ENCODE measurements around the gene ZNF492.
"Not testable (repeated sequence)": the region's sequence is repeated elsewhere in the genome, so short reads cannot be mapped to it uniquely, and the experiment has no call there.

ZNF492 gene

GRCh38 chr19:22617614-22618320 lies 16.4 kb upstream of the ZNF492 start:
- DNase-seq: no peak

GRCh38 chr19:22619371-22619770 lies 14.8 kb upstream of the ZNF492 start:
- no peak for DNase-seq

DNA sequence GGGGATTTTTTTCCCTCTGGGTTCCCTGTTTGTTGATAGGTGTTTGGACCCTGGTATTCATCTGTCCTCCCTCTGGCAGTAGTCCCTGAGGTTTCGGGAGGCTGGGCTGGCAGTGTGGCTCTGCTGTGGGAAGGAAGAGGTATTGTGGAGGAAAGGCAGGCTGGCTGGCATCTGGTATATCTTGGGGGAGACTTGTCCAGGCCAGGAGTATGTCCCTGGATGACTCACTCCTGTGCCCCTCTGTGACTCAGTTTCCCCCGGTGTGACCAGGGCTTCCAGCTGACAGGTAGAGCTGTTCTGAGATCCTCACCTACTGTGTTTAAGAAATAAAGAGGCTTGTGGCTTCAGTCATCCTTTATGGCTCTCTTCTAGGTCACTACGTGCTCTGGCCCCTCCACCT lies 14.2 kb upstream of the ZNF492 start:
- no peak for DNase-seq

DNA sequence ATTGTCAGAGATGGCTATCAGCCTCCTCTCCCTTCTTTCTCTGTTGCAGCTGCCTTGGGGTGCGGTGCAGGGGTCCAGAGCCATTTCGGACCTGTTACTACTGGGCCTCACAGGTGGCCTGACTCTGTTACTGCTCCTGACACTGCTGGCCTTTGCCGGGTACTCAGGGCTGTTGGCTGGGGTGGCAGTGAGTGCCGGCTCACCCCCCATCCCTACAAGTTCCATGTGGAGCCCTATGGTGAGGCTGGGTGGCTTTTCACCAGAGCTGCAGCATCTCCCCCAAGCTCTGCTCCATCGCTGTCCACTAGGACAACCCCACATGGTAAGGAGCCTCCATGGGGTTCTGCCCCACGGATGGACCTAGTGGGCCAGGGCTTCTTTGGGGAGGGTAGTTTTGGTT lies 13.7 kb upstream of the ZNF492 start:
- no peak for DNase-seq

GRCh38 chr19:22620912-22621311 lies 13.2 kb upstream of the ZNF492 start:
- DNase-seq: no peak

DNA sequence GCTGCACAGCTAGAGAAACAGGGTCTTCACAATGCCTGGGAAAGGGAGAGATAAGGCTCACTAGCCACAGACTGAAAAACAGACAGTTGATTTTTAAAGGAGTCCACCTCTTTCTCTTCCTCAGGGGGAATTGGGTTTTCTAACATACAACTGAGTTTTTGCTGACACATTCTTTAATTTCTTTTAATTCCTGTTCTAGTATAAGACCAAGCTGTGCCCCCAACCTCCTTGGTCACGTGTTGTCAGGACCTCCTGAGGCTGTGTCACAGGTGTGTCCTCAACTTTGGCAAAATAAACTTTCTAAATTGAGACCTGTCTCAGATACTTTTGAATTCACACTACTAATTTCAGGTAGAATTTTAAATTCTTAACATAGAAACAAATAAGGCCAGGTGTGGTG lies 12.1 kb upstream of the ZNF492 start:
- no peak for DNase-seq

DNA sequence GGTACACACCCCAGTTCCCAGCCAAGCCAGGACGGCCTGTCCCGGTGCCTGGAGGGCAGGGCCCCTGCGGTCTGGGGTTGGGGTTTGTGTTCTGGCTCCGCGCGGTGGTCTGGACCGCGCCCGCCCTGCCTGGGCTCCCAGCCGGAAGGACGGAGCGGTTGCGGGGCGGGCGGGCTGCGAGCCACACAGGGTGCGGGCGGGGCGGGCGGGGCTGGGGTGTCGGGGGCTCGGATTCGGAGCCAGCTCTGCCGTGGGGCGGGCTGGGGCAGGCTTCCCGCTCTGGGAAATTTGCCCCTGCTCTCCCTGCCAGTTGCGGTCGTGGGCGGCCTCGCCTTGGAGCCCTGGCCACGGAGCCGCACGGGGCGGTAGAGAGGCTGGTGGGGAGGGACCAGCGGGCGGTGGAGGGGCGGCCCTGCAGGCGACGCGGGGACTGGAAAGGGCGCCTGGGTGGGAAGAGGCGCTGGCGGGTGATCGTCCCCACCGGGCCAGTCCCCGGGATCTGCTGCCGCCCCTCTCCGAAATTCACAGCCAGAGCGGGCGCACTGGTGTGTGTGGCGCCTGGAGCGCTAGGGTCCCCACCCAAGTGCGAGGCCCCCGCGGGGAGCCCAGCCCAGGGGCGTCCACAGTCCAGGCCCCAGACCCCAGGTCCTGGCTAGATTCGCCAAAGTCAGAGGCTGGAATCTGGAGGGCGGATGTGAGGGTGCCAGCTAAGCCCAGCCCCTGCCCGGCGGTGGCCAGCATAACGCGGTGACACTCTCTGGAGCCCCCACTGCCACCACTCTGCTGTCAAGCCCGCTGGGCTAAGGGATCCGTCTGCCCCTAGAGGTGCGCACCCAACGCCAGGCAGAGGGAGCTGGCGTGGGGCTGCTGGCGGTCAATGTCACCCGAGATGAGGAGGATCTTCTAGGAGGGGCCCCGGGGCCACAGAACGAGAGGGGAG lies 11.0 kb upstream of the ZNF492 start:
- no peak for DNase-seq

DNA sequence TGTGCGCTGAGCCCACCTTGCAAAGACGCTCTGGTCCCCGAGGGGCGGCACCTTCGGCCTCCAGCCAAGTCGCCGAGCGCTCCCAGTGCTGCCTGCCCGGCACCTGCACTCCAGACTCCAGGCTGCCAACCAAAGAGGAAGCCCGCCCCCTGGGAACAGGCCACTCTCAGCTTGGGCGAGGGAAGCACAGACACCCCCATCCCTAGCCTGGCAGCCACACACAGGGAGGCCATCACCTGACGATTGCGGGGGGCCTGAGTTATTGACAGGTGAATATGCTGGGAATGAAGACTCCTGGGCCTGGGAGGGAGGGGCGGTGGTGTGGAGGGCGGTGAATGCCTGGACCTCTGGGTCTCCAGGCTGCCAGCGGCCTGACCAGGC lies 10.3 kb upstream of the ZNF492 start:
- DNase-seq: no peak

GRCh38 chr19:22625266-22626035 lies 8.7 kb upstream of the ZNF492 start:
- DNase-seq: no peak

GRCh38 chr19:22627526-22627925 lies 6.6 kb upstream of the ZNF492 start:
- DNase-seq: no peak

- DNase-seq: no peak
Observed at GRCh38 chr19:22628401-22628800, 5.7 kb upstream of the ZNF492 start.

DNA sequence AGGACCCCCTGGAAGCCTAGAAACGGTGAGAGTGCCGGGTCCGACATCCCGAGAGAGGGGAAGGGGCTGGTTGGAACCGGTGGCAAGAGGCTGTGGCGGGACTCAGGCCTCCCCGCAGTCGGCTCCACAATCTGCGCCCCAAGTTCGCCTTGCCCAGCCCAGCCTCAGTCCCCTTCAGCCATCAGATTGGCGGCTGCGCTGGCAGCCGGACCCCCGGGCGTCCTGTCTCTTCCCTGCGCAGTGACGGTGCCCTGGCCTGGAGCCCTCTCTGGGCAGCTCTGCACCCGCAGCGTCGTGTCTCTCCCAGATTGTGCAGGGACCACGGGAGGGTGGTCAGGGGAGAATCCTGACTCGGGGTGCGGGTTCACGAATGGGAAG lies 315 bp downstream of the ZNF492 start:
- DNase-seq: no peak

DNA sequence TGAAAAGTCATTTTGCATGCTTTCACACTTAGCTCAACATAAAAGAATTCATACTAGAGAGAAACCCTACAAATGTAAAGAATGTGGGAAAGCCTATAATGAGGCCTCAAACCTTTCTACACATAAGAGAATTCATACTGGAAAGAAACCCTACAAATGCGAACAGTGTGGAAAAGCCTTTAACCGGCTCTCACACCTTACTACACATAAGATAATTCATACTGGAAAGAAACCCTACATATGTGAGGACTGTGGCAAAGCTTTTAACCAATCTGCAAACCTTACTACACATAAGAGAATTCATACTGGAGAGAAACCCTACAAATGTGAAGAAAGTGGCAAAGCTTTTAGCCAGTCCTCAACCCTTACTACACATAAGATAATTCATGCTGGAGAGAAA lies 51.4 kb downstream of the ZNF492 start:
- DNase-seq: not testable (repeated sequence)

GRCh38 chr19:22702661-22703060 lies 68.5 kb downstream of the ZNF492 start:
- DNase-seq: not testable (repeated sequence)

DNA sequence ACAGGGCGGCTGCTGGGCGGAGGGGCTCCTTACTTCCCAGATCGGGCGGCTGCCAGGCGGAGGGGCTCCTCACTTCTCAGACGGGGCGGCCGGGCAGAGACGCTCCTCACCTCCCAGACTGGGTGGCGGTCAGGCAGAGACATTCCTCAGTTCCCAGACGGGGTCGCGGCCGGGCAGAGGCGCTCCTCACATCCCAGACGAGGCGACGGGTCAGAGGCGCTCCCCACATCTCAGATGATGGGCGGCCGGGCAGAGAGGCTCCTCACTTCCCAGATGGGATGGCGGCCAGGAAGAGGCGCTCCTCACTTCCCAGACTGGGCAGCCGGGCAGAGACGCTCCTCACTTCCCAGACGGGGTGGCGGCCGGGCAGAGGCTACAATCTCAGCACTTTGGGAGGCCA lies 69.0 kb downstream of the ZNF492 start:
- DNase-seq: not testable (repeated sequence)

DNA sequence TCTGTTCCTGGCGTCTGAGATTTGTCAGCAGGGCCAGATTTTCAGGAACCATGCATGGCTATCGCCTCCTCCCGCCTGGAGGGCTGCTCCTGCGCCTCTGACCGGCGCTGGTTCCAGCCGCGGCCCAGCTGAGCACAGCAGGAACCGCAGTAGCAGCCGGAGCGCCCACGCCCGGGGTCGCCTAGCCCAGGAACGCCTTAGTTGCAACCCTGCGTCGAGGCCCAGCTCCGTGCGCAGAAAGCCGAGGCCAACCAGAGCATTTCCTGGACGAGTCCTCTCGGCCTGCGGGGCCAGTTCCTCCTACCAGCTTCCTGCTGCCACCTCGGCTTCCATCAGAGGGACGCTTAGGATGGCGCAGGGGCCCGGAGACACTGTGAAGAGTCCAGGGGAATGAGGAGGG lies 74.9 kb downstream of the ZNF492 start:
- DNase-seq: no peak
